DMS53 (cell line): ENCODE measurements around the gene GYPA.
"Not testable (repeated sequence)": the region's sequence is repeated elsewhere in the genome, so short reads cannot be mapped to it uniquely, and the experiment has no call there.

Source experiments
- DNase-seq: peaks from one replicate; lab custom pipeline; 2025; lab: John Stamatoyannopoulos, UW

The GYPA gene

GRCh38 chr4:144140594-144141295, at the start of gene GYPA:
GYPA (minus strand) TSS chr4:144140718; CDS start chr4:144140635, 83 bp downstream.
- DNase-seq, result not testable (repeated sequence)

- no peak for DNase-seq
Observed at GRCh38 chr4:144190009-144190408, 49.5 kb upstream of the GYPA start.

GRCh38 chr4:144189121-144189520, 48.6 kb upstream of the GYPA start:
- no peak for DNase-seq

GRCh38 chr4:144185086-144185485, 44.6 kb upstream of the GYPA start:
- peak; percentile 22 for DNase-seq

- DNase-seq, result no peak
Observed at GRCh38 chr4:144183165-144183564, 42.6 kb upstream of the GYPA start.

GRCh38 chr4:144181391-144181790, 40.9 kb upstream of the GYPA start:
- no peak for DNase-seq

GRCh38 chr4:144179152-144179739, 38.7 kb upstream of the GYPA start:
- DNase-seq, result no peak

- no peak for DNase-seq
Observed at GRCh38 chr4:144178414-144178813, 37.9 kb upstream of the GYPA start.

- DNase-seq, result no peak
Observed at GRCh38 chr4:144176476-144176875, 36.0 kb upstream of the GYPA start.

- DNase-seq, result peak; percentile 72
Observed at GRCh38 chr4:144174401-144175067, 34.0 kb upstream of the GYPA start.

- no peak for DNase-seq
Observed at GRCh38 chr4:144171697-144172096, 31.2 kb upstream of the GYPA start.

GRCh38 chr4:144169211-144169610, 28.7 kb upstream of the GYPA start:
- DNase-seq, result no peak

GRCh38 chr4:144154044-144154443, 13.5 kb upstream of the GYPA start:
- DNase-seq, result no peak

- peak; percentile 57 for DNase-seq
Observed at GRCh38 chr4:144142690-144143326, 2.3 kb upstream of the GYPA start.

- no peak for DNase-seq
Observed at GRCh38 chr4:144141493-144141892, 975 bp upstream of the GYPA start.

GRCh38 chr4:144139991-144140390, 527 bp downstream of the GYPA start:
- not testable (repeated sequence) for DNase-seq

GRCh38 chr4:144139547-144139946, 971 bp downstream of the GYPA start:
- DNase-seq, result not testable (repeated sequence)

GRCh38 chr4:144138239-144138638, 2.3 kb downstream of the GYPA start:
- not testable (repeated sequence) for DNase-seq

GRCh38 chr4:144137137-144137931, 3.2 kb downstream of the GYPA start:
- not testable (repeated sequence) for DNase-seq

GRCh38 chr4:144136189-144136588, 4.3 kb downstream of the GYPA start:
- DNase-seq, result not testable (repeated sequence)

GRCh38 chr4:144130167-144130566, 10.4 kb downstream of the GYPA start:
- not testable (repeated sequence) for DNase-seq
